ENCODE measurements around the gene RPUSD4. TPM values are rescaled to one million over a fixed set of nuclear protein-coding genes. Genes with fewer than 3 reads are reported as not detected.

Gene RPUSD4
- total and polyA plus RNA-seq, 9 of the 15 experiments (the other 6 are each of a cell fraction or from before 2014, with no cell fraction given): 27.4 to 56.2 (median 44.6) TPM

GRCh38 chr11:126164781-126165180 lies 46.7 kb downstream of the RPUSD4 start (continued):
- TF ChIP-seq ZNF592 (IDR thresholded peaks at IDR 0.05) (no peak), HDAC3 (IDR thresholded peaks at IDR 0.05; ENCODE audit: borderline replicate concordance, partially characterized antibody) (no peak), E2F5 (CRISPR knock-in tag; IDR thresholded peaks at IDR 0.05) (no peak), ZBTB2 (IDR thresholded peaks at IDR 0.05) (no peak), ZBTB9 (CRISPR knock-in tag; IDR thresholded peaks at IDR 0.05) (no peak), ZBTB5 (IDR thresholded peaks at IDR 0.05) (no peak)

Measured in K562 (cell line).